ENCODE measurements around the gene INTS4.
A peak's percentile ranks its signal among the peaks of the same experiment; 100 is the strongest.
"Not testable (repeated sequence)": the region's sequence is repeated elsewhere in the genome, so short reads cannot be mapped to it uniquely, and the experiment has no call there.

Gene INTS4

GRCh38 chr11:77876045-77876444 lies 118.4 kb downstream of the INTS4 start:
- no peak for ATAC-seq

- ATAC-seq: no peak
These were observed 120.3 kb downstream of the INTS4 start for GRCh38 chr11:77874206-77874605.

- no peak for ATAC-seq
These were observed 121.1 kb downstream of the INTS4 start for GRCh38 chr11:77873345-77873744.

- ATAC-seq: no peak
These were observed 122.6 kb downstream of the INTS4 start for GRCh38 chr11:77871855-77872254.

GRCh38 chr11:77868744-77869143 lies 125.7 kb downstream of the INTS4 start:
- ATAC-seq: no peak

- no peak for ATAC-seq
These were observed 128.1 kb downstream of the INTS4 start for GRCh38 chr11:77866336-77866735.

GRCh38 chr11:77865805-77866204 lies 128.7 kb downstream of the INTS4 start:
- ATAC-seq: no peak

GRCh38 chr11:77861444-77861843 lies 133.0 kb downstream of the INTS4 start:
- ATAC-seq: not testable (repeated sequence)

GRCh38 chr11:77857906-77858457 lies 136.5 kb downstream of the INTS4 start:
- not testable (repeated sequence) for ATAC-seq

- ATAC-seq: no peak
These were observed 139.6 kb downstream of the INTS4 start for GRCh38 chr11:77854838-77855237.

GRCh38 chr11:77851503-77851902 lies 143.0 kb downstream of the INTS4 start:
- no peak for ATAC-seq

GRCh38 chr11:77843700-77844099 lies 150.8 kb downstream of the INTS4 start:
- not testable (repeated sequence) for ATAC-seq

- no peak for ATAC-seq
These were observed 151.9 kb downstream of the INTS4 start for GRCh38 chr11:77842441-77843121.

GRCh38 chr11:77833302-77833701 lies 161.2 kb downstream of the INTS4 start:
- ATAC-seq: peak in 1 of 2 donors; percentile 41

- no peak for ATAC-seq
These were observed 165.5 kb downstream of the INTS4 start for GRCh38 chr11:77828926-77829325.
